ENCODE results near the gene CDK2AP2. TPM values are rescaled to one million over a fixed set of nuclear protein-coding genes. Genes with fewer than 3 reads are reported as not detected.
"Not testable (repeated sequence)": the region's sequence is repeated elsewhere in the genome, so short reads cannot be mapped to it uniquely, and the experiment has no call there.

Gene CDK2AP2
- total and polyA plus RNA-seq, 2 donors (not counting 3 experiments of a cell fraction or from before 2014, with no cell fraction given), result 81.2 to 143 TPM

DNA sequence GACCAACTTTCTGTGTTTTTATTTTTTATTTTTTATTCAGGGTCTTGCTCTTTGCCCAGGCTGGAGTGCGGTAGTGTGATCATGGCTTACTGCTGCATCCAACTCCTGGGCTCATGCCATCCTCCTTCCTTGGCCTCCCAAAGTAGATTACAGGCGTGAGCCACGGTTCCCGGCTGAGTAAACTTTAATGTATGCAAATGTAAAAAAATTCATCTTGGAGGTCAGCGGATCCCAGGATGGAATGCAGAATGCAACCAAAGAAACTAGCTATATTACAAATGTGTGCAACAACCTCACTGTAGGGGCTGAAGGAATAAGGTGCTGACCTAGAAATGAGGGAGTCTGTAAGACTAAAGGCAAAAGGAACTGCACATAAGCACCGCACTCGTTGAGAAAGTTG is 6.2 kb upstream of the CDK2AP2 start:
- H3K4me2 ChIP-seq (ENCODE audit: insufficient read depth, low read length), result no peak overlapping the region
- intact Hi-C loops (cut with micrococcal nuclease), result no loop called here
- H3K27ac ChIP-seq (ENCODE audit: insufficient read depth, low read depth, low read length), result no peak overlapping the region
- no TSS peak for BruUV-seq (replicated peaks)
- POLR2A ChIA-PET, result no interaction called here
- dilution Hi-C loops (cut with MboI; ENCODE audit: extremely low pct_ligation_motif_present, low sequenced_read_pairs), result no loop called here
- no peaks in the 10 kb centered on the region for H3K4me1 ChIP-seq (ENCODE audit: control insufficient read depth, extremely low read depth, insufficient read depth, low read length)
- FAIRE-seq (no peak), DNase-seq (ENCODE audit: low read depth, low spot score) (no peak)
- no peaks in the 10 kb centered on the region for H3K79me2 ChIP-seq (ENCODE audit: control insufficient read depth, insufficient read depth, low read length)
- CTCF ChIA-PET, result interaction anchor here (0.6 kb wide), 1 partner anchor 290 kb away, joined by 3 read pairs; no protein-coding TSS in a partner anchor
- H3K9me3 ChIP-seq (replicated peaks; ENCODE audit: control insufficient read depth, insufficient read depth, low read length), result no peaks in the 10 kb centered on the region
- TF ChIP-seq JUN (IDR thresholded peaks at IDR 0.05; ENCODE audit: borderline replicate concordance, insufficient read depth, insufficient read length, low read depth) (no peak), EZH2 (IDR thresholded peaks at IDR 0.05; ENCODE audit: borderline replicate concordance, low read depth, low read length, severe bottlenecking) (no peak), POLR2AphosphoS5 (IDR thresholded peaks at IDR 0.05; ENCODE audit: insufficient read depth, low read depth, low read length) (no peak), FOS (IDR thresholded peaks at IDR 0.05; ENCODE audit: borderline replicate concordance, insufficient read depth, low read length) (no peak), GATA2 (IDR thresholded peaks at IDR 0.05; ENCODE audit: insufficient read depth, insufficient read length, low read depth, low read length) (no peak)
- TF ChIP-seq, protein P1, sequence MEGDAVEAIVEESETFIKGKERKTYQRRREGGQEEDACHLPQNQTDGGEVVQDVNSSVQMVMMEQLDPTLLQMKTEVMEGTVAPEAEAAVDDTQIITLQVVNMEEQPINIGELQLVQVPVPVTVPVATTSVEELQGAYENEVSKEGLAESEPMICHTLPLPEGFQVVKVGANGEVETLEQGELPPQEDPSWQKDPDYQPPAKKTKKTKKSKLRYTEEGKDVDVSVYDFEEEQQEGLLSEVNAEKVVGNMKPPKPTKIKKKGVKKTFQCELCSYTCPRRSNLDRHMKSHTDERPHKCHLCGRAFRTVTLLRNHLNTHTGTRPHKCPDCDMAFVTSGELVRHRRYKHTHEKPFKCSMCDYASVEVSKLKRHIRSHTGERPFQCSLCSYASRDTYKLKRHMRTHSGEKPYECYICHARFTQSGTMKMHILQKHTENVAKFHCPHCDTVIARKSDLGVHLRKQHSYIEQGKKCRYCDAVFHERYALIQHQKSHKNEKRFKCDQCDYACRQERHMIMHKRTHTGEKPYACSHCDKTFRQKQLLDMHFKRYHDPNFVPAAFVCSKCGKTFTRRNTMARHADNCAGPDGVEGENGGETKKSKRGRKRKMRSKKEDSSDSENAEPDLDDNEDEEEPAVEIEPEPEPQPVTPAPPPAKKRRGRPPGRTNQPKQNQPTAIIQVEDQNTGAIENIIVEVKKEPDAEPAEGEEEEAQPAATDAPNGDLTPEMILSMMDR (IDR thresholded peaks at IDR 0.05; ENCODE audit: extremely low read depth in 1 of 2, insufficient read depth in 1 of 2, low read depth in 1 of 2, low read length in 2 of 2), result no peak
- H3K9ac ChIP-seq (replicated peaks; ENCODE audit: extremely low read depth, insufficient read depth, low read length), result no peak overlapping the region
- H2AFZ ChIP-seq (ENCODE audit: low read depth, low read length), result no peak overlapping the region
- no peak overlapping the region for H3K4me3 ChIP-seq (replicated peaks in 1 of 3; ENCODE audit: insufficient read depth in 1 of 3, low read depth in 1 of 3, low read length in 3 of 3)
- peaks cover 0 to 6% of the 10 kb centered on the region in 2 experiments for H3K27me3 ChIP-seq (ENCODE audit: control insufficient read depth in 2 of 2, insufficient read depth in 2 of 2, low read length in 2 of 2)
- H4K20me1 ChIP-seq (replicated peaks; ENCODE audit: control insufficient read depth, extremely low read depth, insufficient read depth, low read length), result no peaks in the 10 kb centered on the region
- H3K36me3 ChIP-seq (ENCODE audit: control insufficient read depth in 2 of 2, extremely low read depth in 1 of 2, insufficient read depth in 2 of 2, low read length in 2 of 2), result no peaks in the 10 kb centered on the region
- H3K9me1 ChIP-seq (replicated peaks; ENCODE audit: control insufficient read depth, extremely low read depth, insufficient read depth, low read length), result no peaks in the 10 kb centered on the region

DNA sequence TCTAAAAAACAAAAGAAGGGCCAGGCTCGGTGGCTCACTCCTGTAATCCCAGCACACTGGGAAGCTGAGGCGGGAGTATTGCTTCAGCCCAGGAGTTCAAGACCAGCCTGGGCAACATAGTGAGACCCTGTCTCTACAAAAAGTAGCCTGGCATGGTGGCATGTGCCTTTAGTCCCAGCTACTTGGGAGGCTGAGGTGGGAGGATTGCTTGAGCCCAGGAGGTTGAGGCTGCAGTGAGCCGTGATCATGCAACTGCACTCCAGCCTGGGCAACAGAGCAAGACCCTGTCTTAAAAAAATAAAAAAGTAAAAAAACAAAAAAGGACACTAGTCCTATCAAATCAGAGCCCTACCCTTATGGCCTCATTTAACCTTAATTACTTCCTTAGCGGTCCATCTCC is 3.6 kb upstream of the CDK2AP2 start:
- H2AFZ ChIP-seq (ENCODE audit: low read depth, low read length); H3K27me3 ChIP-seq (ENCODE audit: control insufficient read depth in 2 of 2, insufficient read depth in 2 of 2, low read length in 2 of 2); dilution Hi-C loops (cut with MboI; ENCODE audit: extremely low pct_ligation_motif_present, low sequenced_read_pairs); CTCF ChIA-PET; DNase-seq (ENCODE audit: low read depth, low spot score); H3K4me2 ChIP-seq (ENCODE audit: insufficient read depth, low read length); H3K27ac ChIP-seq (ENCODE audit: insufficient read depth, low read depth, low read length); H3K36me3 ChIP-seq (ENCODE audit: control insufficient read depth in 2 of 2, extremely low read depth in 1 of 2, insufficient read depth in 2 of 2, low read length in 2 of 2); FAIRE-seq; POLR2A ChIA-PET; BruUV-seq (replicated peaks); H3K4me3 ChIP-seq (replicated peaks in 1 of 3; ENCODE audit: insufficient read depth in 1 of 3, low read depth in 1 of 3, low read length in 3 of 3); H3K9me3 ChIP-seq (replicated peaks; ENCODE audit: control insufficient read depth, insufficient read depth, low read length); H4K20me1 ChIP-seq (replicated peaks; ENCODE audit: control insufficient read depth, extremely low read depth, insufficient read depth, low read length); H3K79me2 ChIP-seq (ENCODE audit: control insufficient read depth, insufficient read depth, low read length); intact Hi-C loops (cut with micrococcal nuclease); H3K9ac ChIP-seq (replicated peaks; ENCODE audit: extremely low read depth, insufficient read depth, low read length); H3K9me1 ChIP-seq (replicated peaks; ENCODE audit: control insufficient read depth, extremely low read depth, insufficient read depth, low read length): not testable (repeated sequence)
- peaks cover 16% of the 10 kb centered on the region for H3K4me1 ChIP-seq (ENCODE audit: control insufficient read depth, extremely low read depth, insufficient read depth, low read length)

All from endothelial cell of umbilical vein (primary cell).